Upper lobe of right lung (tissue), 1 donor: ENCODE results near the gene PAPPA2. TPM values are rescaled to one million over a fixed set of nuclear protein-coding genes. Genes with fewer than 3 reads are reported as not detected.

Source experiments
- ATAC-seq: fragments of 200-7000 bp; cut with Tn5 transposase; one replicate; pipeline ENCODE4 v1.9.1; 2020; ENCODE audit warnings: mild to moderate bottlenecking, moderate library complexity
- DNase-seq: peaks from one replicate; pipeline ENCODE4 v3.0.0-alpha.2; 2020
- H3K27ac ChIP-seq: fragments of 200-600 bp; one replicate; pipeline ENCODE4 v1.8.0; 2022
- H3K27me3 ChIP-seq: fragments of 200-600 bp; one replicate; pipeline ENCODE4 v1.8.0; 2022; ENCODE audit warnings: mild to moderate bottlenecking
- H3K36me3 ChIP-seq: fragments of 200-600 bp; one replicate; pipeline ENCODE4 v1.8.0; 2022
- H3K4me1 ChIP-seq: fragments of 200-600 bp; one replicate; pipeline ENCODE4 v1.8.0; 2022
- H3K4me3 ChIP-seq: fragments of 200-600 bp; one replicate; pipeline ENCODE4 v1.8.0; 2022; ENCODE audit warnings: mild to moderate bottlenecking
- H3K9me3 ChIP-seq: fragments of 200-600 bp; one replicate; pipeline ENCODE4 v1.8.0; 2022
- CTCF ChIP-seq: fragments of 200-600 bp; IDR thresholded peaks from one replicate; pipeline ENCODE4 v1.8.0; 2022; ENCODE audit warnings: antibody characterized with exemption
- intact Hi-C: fragments of 100-400 bp; cut with DNase I; formaldehyde crosslinking; loops from one replicate; pipeline ENCODE4 v1.11.0; 2022
- total RNA-seq: library from RNA; stranded (reverse); fragmentation: NEBNext Ultra II Directional; extraction: Animal tissue kit (Norgen Biotek cat#: 25700); gene quantifications from one replicate; pipeline ENCODE4 v1.2.1, GENCODE V29; 2021
- donor health status: DM: no; HTN: yes; CAD: no; lungs with severe emphysema.

PAPPA2 gene
- total RNA-seq, 1 donor from 2014 or later: 0.17 TPM

- intact Hi-C loops: no loop called here
- Histone ChIP-seq H3K36me3 (no peaks in the 10 kb centered on the region), H3K4me1 (no peaks in the 10 kb centered on the region), H3K4me3 (no peak overlapping the region), H3K9me3 (no peaks in the 10 kb centered on the region), H3K27ac (no peak overlapping the region), H3K27me3 (no peaks in the 10 kb centered on the region)
- ATAC-seq (no peak), DNase-seq (no peak)
- no peak for TF ChIP-seq CTCF
Measured at GRCh38 chr1:176863613-176864012, 400.6 kb downstream of the PAPPA2 start.

- Histone ChIP-seq H3K9me3 (no peaks in the 10 kb centered on the region), H3K4me1 (no peaks in the 10 kb centered on the region), H3K4me3 (no peak overlapping the region), H3K27ac (no peak overlapping the region), H3K36me3 (no peaks in the 10 kb centered on the region), H3K27me3 (no peaks in the 10 kb centered on the region)
- intact Hi-C loops: no loop called here
- DNase-seq: no peak
- no peak for ATAC-seq
- no peak for TF ChIP-seq CTCF
Measured at GRCh38 chr1:176864211-176864610, 401.2 kb downstream of the PAPPA2 start.

GRCh38 chr1:176866011-176866714 lies 403.2 kb downstream of the PAPPA2 start:
- no peak overlapping the region for H3K4me3 ChIP-seq
- H3K36me3 ChIP-seq: no peaks in the 10 kb centered on the region
- no peaks in the 10 kb centered on the region for H3K4me1 ChIP-seq
- no peak for TF ChIP-seq CTCF
- no peaks in the 10 kb centered on the region for H3K27me3 ChIP-seq
- no peak for DNase-seq
- intact Hi-C loops: no loop called here
- H3K27ac ChIP-seq: no peak overlapping the region
- no peaks in the 10 kb centered on the region for H3K9me3 ChIP-seq
- no peak for ATAC-seq

- Histone ChIP-seq H3K4me1 (no peaks in the 10 kb centered on the region), H3K36me3 (no peaks in the 10 kb centered on the region), H3K9me3 (no peaks in the 10 kb centered on the region), H3K27ac (no peak overlapping the region), H3K4me3 (no peak overlapping the region), H3K27me3 (no peaks in the 10 kb centered on the region)
- ATAC-seq: no peak
- no peak for DNase-seq
- intact Hi-C loops: no loop called here
- no peak for TF ChIP-seq CTCF
Measured at GRCh38 chr1:176869577-176869976, 406.6 kb downstream of the PAPPA2 start.

- Histone ChIP-seq H3K9me3 (no peaks in the 10 kb centered on the region), H3K27ac (no peak overlapping the region), H3K4me1 (no peaks in the 10 kb centered on the region), H3K36me3 (no peaks in the 10 kb centered on the region), H3K27me3 (no peaks in the 10 kb centered on the region), H3K4me3 (no peak overlapping the region)
- DNase-seq (no peak), ATAC-seq (no peak)
- intact Hi-C loops: no loop called here
- no peak for TF ChIP-seq CTCF
Measured at GRCh38 chr1:176876966-176877515, 414.1 kb downstream of the PAPPA2 start.
